ENCODE measurements around the gene NPR2.
A peak's percentile ranks its signal among the peaks of the same experiment; 100 is the strongest.

The NPR2 gene

DNA sequence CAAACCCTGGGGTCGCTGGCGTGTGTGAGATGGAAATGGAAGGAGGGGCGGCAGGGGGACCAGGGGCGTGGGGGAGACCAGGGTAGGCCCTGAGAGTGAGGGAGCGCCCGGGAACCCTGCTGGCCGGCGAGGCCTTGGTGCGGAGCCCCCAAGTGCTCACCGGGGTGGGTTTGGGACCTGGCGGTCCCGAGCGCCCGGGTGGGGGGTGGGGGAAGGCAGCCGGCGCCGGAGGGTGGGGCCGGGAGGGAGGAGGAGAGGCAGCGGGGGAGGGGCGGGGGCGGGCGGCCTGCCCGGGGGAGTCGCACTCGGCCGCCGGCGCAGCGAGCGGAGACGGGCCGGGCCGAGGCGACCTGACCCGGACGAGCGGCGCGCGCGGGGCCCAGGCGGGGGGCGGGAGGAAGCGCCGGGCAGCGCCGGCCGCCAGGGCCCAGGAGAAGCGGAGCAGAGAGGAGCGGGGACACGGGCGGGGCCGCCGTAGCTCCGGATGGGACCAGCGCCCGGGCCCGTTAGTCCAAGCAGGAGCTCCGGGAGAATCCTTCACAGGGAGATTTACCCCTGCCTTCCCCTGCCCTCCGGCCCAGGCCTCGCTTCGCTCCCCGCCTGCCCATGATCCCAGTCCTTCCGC is at the start of gene NPR2:
TSS of gene NPR2 (plus strand) at position 295 of the 625 bp plus-strand sequence. CDS start 818 bp downstream, outside the sequence.
- peak within 1 kb of the TSS; percentile 39 for H3K4me3 ChIP-seq (replicated peaks; ENCODE audit: low read depth, low read length)
- DNase-seq (ENCODE audit: extremely low read depth, low read depth), result no peak
- TF ChIP-seq, protein P1, sequence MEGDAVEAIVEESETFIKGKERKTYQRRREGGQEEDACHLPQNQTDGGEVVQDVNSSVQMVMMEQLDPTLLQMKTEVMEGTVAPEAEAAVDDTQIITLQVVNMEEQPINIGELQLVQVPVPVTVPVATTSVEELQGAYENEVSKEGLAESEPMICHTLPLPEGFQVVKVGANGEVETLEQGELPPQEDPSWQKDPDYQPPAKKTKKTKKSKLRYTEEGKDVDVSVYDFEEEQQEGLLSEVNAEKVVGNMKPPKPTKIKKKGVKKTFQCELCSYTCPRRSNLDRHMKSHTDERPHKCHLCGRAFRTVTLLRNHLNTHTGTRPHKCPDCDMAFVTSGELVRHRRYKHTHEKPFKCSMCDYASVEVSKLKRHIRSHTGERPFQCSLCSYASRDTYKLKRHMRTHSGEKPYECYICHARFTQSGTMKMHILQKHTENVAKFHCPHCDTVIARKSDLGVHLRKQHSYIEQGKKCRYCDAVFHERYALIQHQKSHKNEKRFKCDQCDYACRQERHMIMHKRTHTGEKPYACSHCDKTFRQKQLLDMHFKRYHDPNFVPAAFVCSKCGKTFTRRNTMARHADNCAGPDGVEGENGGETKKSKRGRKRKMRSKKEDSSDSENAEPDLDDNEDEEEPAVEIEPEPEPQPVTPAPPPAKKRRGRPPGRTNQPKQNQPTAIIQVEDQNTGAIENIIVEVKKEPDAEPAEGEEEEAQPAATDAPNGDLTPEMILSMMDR (IDR thresholded peaks at IDR 0.05; ENCODE audit: low read depth, low read length, missing control alignments), result no peak

DNA sequence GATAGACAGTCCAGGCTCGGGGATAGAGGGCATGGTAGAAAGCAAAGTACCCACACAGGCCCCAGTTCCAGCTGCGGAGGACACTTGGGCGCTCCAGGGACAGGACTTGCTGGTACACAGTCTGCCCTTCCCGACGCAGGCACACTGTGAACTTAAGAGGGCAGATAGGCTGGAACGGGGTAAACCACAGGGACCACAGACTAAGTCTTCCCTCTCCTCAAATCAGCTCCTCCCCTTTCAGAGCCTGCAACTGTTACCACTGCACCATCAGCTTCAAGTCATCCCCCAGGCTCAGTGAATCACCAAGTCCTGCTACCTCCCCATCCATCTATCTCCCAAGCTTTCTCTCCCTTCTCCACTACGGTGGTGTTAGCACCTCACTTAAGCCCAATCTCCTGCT is 49.7 kb upstream of the NPR2 start:
- H3K4me3 ChIP-seq (replicated peaks; ENCODE audit: low read depth, low read length), result no peak overlapping the region
- no peak for DNase-seq (ENCODE audit: extremely low read depth, low read depth)
- TF ChIP-seq, protein P1 (IDR thresholded peaks at IDR 0.05; ENCODE audit: low read depth, low read length, missing control alignments), result no peak

DNA sequence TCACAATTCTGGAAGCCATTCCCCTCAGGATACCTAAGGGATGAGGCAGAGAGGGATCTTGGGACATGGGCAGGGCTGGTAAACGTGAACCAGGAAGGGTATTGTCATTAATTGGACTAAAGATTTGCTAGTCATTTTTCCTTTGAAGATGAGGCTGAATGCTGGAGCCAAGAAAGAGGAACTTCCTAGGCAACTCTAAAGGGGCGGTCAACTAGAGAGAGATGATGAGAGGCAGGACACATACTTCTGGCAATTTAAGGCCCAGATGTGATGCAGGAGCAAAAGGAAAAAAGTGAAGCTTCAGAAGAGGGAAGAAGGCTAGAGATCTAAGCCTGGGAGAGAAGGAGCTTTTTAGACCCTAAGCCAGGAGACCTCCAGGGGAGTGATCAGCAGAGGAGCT is 47.9 kb upstream of the NPR2 start:
- DNase-seq (ENCODE audit: extremely low read depth, low read depth), result no peak
- TF ChIP-seq, protein P1 (IDR thresholded peaks at IDR 0.05; ENCODE audit: low read depth, low read length, missing control alignments), result no peak
- H3K4me3 ChIP-seq (replicated peaks; ENCODE audit: low read depth, low read length), result no peak overlapping the region

DNA sequence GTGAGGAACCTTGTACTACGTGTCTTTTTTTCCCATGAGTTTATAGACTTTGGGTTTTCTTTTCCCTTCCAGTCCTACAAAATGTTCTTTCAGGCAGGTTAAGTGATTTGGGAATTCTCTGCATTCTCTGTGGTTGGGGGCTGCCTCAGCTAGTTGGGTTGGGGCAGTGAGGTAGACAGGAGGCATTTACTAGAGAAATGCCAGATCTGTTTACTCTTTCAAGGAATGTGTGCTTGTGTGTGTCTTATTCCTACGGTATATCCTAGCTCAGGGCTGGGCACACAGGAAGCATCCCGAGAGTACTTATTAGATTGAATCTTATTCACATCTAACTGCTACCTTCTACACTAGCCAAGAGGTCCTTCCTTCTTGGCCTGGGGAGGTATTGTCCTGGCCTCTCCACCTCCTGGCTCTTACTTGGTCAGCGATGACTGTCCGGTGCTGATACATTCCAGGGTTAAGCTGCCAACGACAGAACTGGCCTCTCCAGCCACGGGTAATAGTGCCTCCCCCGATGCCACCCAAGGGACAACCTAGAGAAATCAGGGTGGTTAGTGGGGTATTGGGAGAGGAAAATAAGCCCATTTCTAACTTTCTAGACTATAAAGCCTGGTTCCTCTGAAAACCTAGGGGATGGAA is 47.4 kb upstream of the NPR2 start:
- no peak overlapping the region for H3K4me3 ChIP-seq (replicated peaks; ENCODE audit: low read depth, low read length)
- TF ChIP-seq, protein P1 (IDR thresholded peaks at IDR 0.05; ENCODE audit: low read depth, low read length, missing control alignments), result no peak
- DNase-seq (ENCODE audit: extremely low read depth, low read depth), result no peak

DNA sequence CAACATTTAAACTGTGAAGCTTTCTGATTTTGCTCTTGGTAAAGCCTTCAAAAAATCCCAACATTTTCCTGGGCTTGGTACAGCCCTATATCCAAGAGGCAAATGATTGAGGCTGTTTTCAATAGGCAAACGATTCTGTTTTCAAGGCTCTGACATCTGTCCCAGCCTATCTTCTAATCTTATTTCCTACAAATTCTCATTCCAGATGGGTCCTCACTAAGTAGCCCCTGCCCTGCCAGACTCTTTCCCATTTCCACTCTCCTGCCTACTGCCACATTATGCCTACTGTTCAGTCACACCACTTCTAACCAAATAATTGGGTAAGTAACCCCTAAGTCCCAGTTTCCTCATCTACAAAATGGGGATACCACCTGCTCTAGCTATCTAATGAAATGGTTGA is 45.8 kb upstream of the NPR2 start:
- H3K4me3 ChIP-seq (replicated peaks; ENCODE audit: low read depth, low read length), result peak overlapping the region; percentile 93; the same call in 1 of the 2 replicates
- DNase-seq (ENCODE audit: extremely low read depth, low read depth), result no peak
- TF ChIP-seq, protein P1 (IDR thresholded peaks at IDR 0.05; ENCODE audit: low read depth, low read length, missing control alignments), result no peak

DNA sequence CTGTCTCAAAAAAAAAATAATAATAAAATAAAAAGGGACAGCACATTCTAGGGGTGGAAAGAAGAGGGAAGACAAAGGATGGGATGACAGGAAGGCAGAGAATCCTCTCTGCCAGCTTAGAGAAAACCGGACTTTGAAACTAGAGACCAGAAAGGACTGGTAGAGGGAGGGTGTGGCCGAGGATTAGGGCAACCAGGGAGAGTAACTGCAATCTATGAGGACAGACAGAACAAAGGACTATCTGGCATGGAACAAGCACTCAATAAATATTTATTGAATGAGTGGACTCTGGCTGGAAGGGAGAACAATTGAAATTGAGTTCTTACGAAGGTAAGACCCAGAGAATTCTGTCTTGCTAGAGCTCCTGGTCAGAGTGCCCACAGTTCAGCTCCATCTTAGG is 44.8 kb upstream of the NPR2 start:
- peak overlapping the region; percentile 93 for H3K4me3 ChIP-seq (replicated peaks; ENCODE audit: low read depth, low read length)
- TF ChIP-seq, protein P1 (IDR thresholded peaks at IDR 0.05; ENCODE audit: low read depth, low read length, missing control alignments), result no peak
- DNase-seq (ENCODE audit: extremely low read depth, low read depth), result no peak

Data from HFF-Myc (cell line).